HG02970 (cell line): Measurements from ENCODE around the gene TRAF2.

ENCODE experiments used
- ATAC-seq: cut with Tn5 transposase; IDR thresholded peaks from one replicate; pipeline ENCODE4 v1.9.1; 2021; ENCODE audit warnings: mild to moderate bottlenecking, moderate library complexity, moderate number of reproducible peaks; ENCODE audit not compliant: unreplicated experiment, low FRiP score

TRAF2 gene

GRCh38 chr9:136973618-136974617 is 87.6 kb downstream of the TRAF2 start:
- no peak for ATAC-seq

GRCh38 chr9:136974817-136975535 is 88.7 kb downstream of the TRAF2 start:
- no peak for ATAC-seq

DNA sequence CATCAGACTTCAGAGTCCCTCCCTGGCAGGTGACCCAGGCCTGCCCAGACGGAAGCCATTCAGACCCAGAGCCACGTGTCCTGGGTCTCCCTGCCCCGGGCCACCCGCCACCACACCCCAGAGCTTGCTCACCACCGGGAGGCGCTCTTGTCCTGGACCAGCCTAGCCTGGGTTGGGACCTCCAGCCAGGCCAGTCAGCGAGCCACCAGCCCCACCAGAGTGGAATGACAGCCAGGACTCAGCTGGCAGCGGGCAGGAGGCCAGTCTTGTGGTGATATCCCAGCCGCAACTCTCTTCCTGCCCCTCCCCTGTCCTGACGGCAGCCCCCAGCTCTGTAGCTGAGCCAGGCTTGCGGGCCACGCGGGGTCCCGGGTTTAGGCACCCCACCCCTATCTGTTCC is 89.3 kb downstream of the TRAF2 start:
- no peak for ATAC-seq
